Body of pancreas (tissue), 4 donors: ENCODE data around the gene DMGDH.

Experiments used
- POLR2A ChIP-seq, 3 donors: fragments of 450-650 bp; IDR thresholded peaks; one replicate each; pipeline ENCODE4 v1.6.1; 2016; ENCODE audit warnings: antibody characterized with exemption in 3 of 3, mild to moderate bottlenecking in 2 of 3
- TF ChIP-seq, protein P1 (sequence below), 7 experiments: fragments of 450-650 bp in 4 of 7; fragments of 200-600 bp in 3 of 7; sonication (generic) in 3 of 7; IDR thresholded peaks; one replicate each; pipeline ENCODE4 v1.5.1; 2016 to 2019; ENCODE audit warnings: antibody characterized with exemption in 7 of 7

DNA sequence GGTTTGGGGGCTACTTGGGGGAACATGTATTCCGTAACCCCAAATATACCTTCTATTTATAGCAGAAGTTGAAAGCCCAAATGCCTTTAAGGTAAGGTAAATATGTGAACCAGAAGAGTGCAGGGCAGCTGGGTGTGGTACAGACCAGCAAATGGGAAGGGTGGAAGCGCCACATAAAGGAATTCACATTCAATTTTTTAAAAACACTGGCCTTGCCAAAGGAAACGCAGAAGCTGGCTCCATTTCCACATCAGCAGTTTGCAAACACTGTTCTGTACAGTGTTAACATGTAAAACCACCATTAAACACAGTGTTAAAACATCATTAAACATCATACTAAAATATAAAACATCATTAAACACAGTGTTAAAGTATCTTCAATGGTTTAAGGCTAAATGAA lies 38.6 kb upstream of the DMGDH start:
- TF ChIP-seq, protein P1, sequence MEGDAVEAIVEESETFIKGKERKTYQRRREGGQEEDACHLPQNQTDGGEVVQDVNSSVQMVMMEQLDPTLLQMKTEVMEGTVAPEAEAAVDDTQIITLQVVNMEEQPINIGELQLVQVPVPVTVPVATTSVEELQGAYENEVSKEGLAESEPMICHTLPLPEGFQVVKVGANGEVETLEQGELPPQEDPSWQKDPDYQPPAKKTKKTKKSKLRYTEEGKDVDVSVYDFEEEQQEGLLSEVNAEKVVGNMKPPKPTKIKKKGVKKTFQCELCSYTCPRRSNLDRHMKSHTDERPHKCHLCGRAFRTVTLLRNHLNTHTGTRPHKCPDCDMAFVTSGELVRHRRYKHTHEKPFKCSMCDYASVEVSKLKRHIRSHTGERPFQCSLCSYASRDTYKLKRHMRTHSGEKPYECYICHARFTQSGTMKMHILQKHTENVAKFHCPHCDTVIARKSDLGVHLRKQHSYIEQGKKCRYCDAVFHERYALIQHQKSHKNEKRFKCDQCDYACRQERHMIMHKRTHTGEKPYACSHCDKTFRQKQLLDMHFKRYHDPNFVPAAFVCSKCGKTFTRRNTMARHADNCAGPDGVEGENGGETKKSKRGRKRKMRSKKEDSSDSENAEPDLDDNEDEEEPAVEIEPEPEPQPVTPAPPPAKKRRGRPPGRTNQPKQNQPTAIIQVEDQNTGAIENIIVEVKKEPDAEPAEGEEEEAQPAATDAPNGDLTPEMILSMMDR (IDR thresholded peaks at IDR 0.05) = no peak
- no peak for TF ChIP-seq POLR2A (IDR thresholded peaks at IDR 0.05)
